ENCODE data around the gene NFATC2IP. TPM values are rescaled to one million over a fixed set of nuclear protein-coding genes. Genes with fewer than 3 reads are reported as not detected.

Gene NFATC2IP
- total RNA-seq, 1 experiment from 2014 or later, result 73.0 TPM

- peaks cover 6% of the 10 kb centered on the region for H3K4me1 ChIP-seq (replicated peaks; ENCODE audit: insufficient read depth)
- no peak overlapping the region for H2AFZ ChIP-seq
- peaks cover 4% of the 10 kb centered on the region; the same call in 1 of the 2 replicates for H3F3A ChIP-seq (ENCODE audit: insufficient read depth, low read depth)
- no peaks in the 10 kb centered on the region for H3K79me2 ChIP-seq (ENCODE audit: low read depth)
- BruUV-seq (replicated peaks), result no TSS peak
- POLR2A ChIA-PET (ENCODE audit: unreplicated experiment), result no interaction called here
- H3K4me3 ChIP-seq, result no peak overlapping the region
- H3K9me2 ChIP-seq (ENCODE audit: insufficient read depth), result no peaks in the 10 kb centered on the region
- H4K20me1 ChIP-seq (ENCODE audit: insufficient read depth), result no peaks in the 10 kb centered on the region
- CTCF ChIA-PET, result no interaction called here
- no peaks in the 10 kb centered on the region for H3K27me3 ChIP-seq (ENCODE audit: insufficient read depth, low read depth)
- intact Hi-C loops (cut with micrococcal nuclease; ENCODE audit: unreplicated experiment), result no loop called here
- TF ChIP-seq CTCF (conservative IDR thresholded peaks at IDR 0.05), result no peak
- no peak for TF ChIP-seq EZH2 (IDR thresholded peaks at IDR 0.05; ENCODE audit: low read depth)
- no peak for DNase-seq
- H3K36me3 ChIP-seq (ENCODE audit: low read depth), result peaks cover 7% of the 10 kb centered on the region
- H3K4me2 ChIP-seq, result no peak overlapping the region
- H3K27ac ChIP-seq, result no peak overlapping the region
- H3K9me3 ChIP-seq (ENCODE audit: insufficient read depth, low read depth), result no peaks in the 10 kb centered on the region
Measured at GRCh38 chr16:28905229-28905754, 45.4 kb upstream of the NFATC2IP start.

GRCh38 chr16:28905800-28906372 is 44.9 kb upstream of the NFATC2IP start:
- no peaks in the 10 kb centered on the region for H3K79me2 ChIP-seq (ENCODE audit: low read depth)
- H4K20me1 ChIP-seq (ENCODE audit: insufficient read depth), result no peaks in the 10 kb centered on the region
- DNase-seq, result no peak
- H3K4me2 ChIP-seq, result no peak overlapping the region
- POLR2A ChIA-PET (ENCODE audit: unreplicated experiment), result no interaction called here
- no peaks in the 10 kb centered on the region for H3K9me2 ChIP-seq (ENCODE audit: insufficient read depth)
- no peak overlapping the region for H3K27ac ChIP-seq
- CTCF ChIA-PET, result no interaction called here
- H3K4me3 ChIP-seq, result no peak overlapping the region
- peaks cover 9% of the 10 kb centered on the region for H3F3A ChIP-seq (ENCODE audit: insufficient read depth, low read depth)
- H3K9me3 ChIP-seq (ENCODE audit: insufficient read depth, low read depth), result no peaks in the 10 kb centered on the region
- no TSS peak for BruUV-seq (replicated peaks)
- no peaks in the 10 kb centered on the region for H3K27me3 ChIP-seq (ENCODE audit: insufficient read depth, low read depth)
- intact Hi-C loops (cut with micrococcal nuclease; ENCODE audit: unreplicated experiment), result no loop called here
- TF ChIP-seq CTCF (conservative IDR thresholded peaks at IDR 0.05) (no peak), EZH2 (IDR thresholded peaks at IDR 0.05; ENCODE audit: low read depth) (no peak)
- H3K36me3 ChIP-seq (ENCODE audit: low read depth), result peaks cover 7% of the 10 kb centered on the region
- H3K4me1 ChIP-seq (replicated peaks; ENCODE audit: insufficient read depth), result peaks cover 12% of the 10 kb centered on the region
- no peak overlapping the region for H2AFZ ChIP-seq

GRCh38 chr16:28910086-28911031 is 40.4 kb upstream of the NFATC2IP start:
- POLR2A ChIA-PET (ENCODE audit: unreplicated experiment), result interaction anchor here (0.6 to 0.7 kb wide), 2 partner anchors 13 to 26 kb away, joined by 3 read pairs; no protein-coding TSS in a partner anchor
- no peak overlapping the region for H2AFZ ChIP-seq
- no peaks in the 10 kb centered on the region for H4K20me1 ChIP-seq (ENCODE audit: insufficient read depth)
- BruUV-seq (replicated peaks), result no TSS peak
- H3K27me3 ChIP-seq (ENCODE audit: insufficient read depth, low read depth), result no peaks in the 10 kb centered on the region
- no peak overlapping the region for H3K4me2 ChIP-seq
- intact Hi-C loops (cut with micrococcal nuclease; ENCODE audit: unreplicated experiment), result loop anchor here (5.0 kb wide), 1 partner anchor 37 kb away; no protein-coding TSS in a partner anchor
- CTCF ChIA-PET, result interaction anchor here (0.6 to 1.1 kb wide), 2 partner anchors 29 to 40 kb away, joined by 3 to 5 read pairs; partner anchors contain the start of gene NFATC2IP
- H3K9me2 ChIP-seq (ENCODE audit: insufficient read depth), result no peaks in the 10 kb centered on the region
- DNase-seq, result peak; percentile 59 to 84
- H3K4me3 ChIP-seq, result no peak overlapping the region
- TF ChIP-seq EZH2 (IDR thresholded peaks at IDR 0.05; ENCODE audit: low read depth) (no peak), CTCF (conservative IDR thresholded peaks at IDR 0.05) (no peak)
- H3K36me3 ChIP-seq (ENCODE audit: low read depth), result peaks cover 7% of the 10 kb centered on the region
- no peaks in the 10 kb centered on the region for H3K9me3 ChIP-seq (ENCODE audit: insufficient read depth, low read depth)
- H3F3A ChIP-seq (ENCODE audit: insufficient read depth, low read depth), result peaks cover 33% of the 10 kb centered on the region
- H3K4me1 ChIP-seq (replicated peaks; ENCODE audit: insufficient read depth), result peaks cover 15% of the 10 kb centered on the region
- H3K79me2 ChIP-seq (ENCODE audit: low read depth), result no peaks in the 10 kb centered on the region
- H3K27ac ChIP-seq, result peak overlapping the region; percentile 72
